Stimulated activated effector memory CD8-positive, alpha-beta T cell treated with anti-CD3 and anti-CD28 coated beads, Interleukin-12 subunit alpha, Interleukin-12 subunit beta, amount 100 ng/mL, for 72 hours (primary cell): ENCODE measurements around the gene CIBAR2.
"Not testable (repeated sequence)": the region's sequence is repeated elsewhere in the genome, so short reads cannot be mapped to it uniquely, and the experiment has no call there.

Experiments used
- ATAC-seq: fragments of 150-1000 bp; cut with Tn5 transposase; 2 replicates; pipeline ENCODE4 v1.10.0; 2021
- DNase-seq, 2 donors: peaks; one replicate each; pipeline ENCODE4 v3.0.0; 2021 to 2022; ENCODE audit warnings: low spot score in 2 of 2
- H3K27ac Mint-ChIP-seq: one replicate; pipeline ENCODE4 v1.8.0; 2022; ENCODE audit warnings: mild to moderate bottlenecking, mixed read lengths
- H3K36me3 Mint-ChIP-seq: one replicate; pipeline ENCODE4 v1.8.0; 2022; ENCODE audit warnings: mild to moderate bottlenecking, mixed read lengths
- H3K4me1 Mint-ChIP-seq: one replicate; pipeline ENCODE4 v1.8.0; 2022; ENCODE audit warnings: mixed read lengths
- H3K4me3 Mint-ChIP-seq: one replicate; pipeline ENCODE4 v1.8.0; 2022; ENCODE audit warnings: mild to moderate bottlenecking, mixed read lengths
- H3K9me3 Mint-ChIP-seq: one replicate; pipeline ENCODE4 v1.8.0; 2022; ENCODE audit warnings: mixed read lengths

Gene CIBAR2

GRCh38 chr16:85125570-85126393 lies 13.5 kb upstream of the CIBAR2 start:
- H3K4me3 Mint-ChIP-seq: no peak overlapping the region
- H3K27ac Mint-ChIP-seq: no peak overlapping the region
- H3K9me3 Mint-ChIP-seq: no peaks in the 10 kb centered on the region
- H3K4me1 Mint-ChIP-seq: peaks cover 11% of the 10 kb centered on the region
- no peak for ATAC-seq
- H3K36me3 Mint-ChIP-seq: no peaks in the 10 kb centered on the region
- DNase-seq: no peak

GRCh38 chr16:85124636-85125346 lies 12.5 kb upstream of the CIBAR2 start:
- Mint-ChIP-seq H3K4me3 (no peak overlapping the region), H3K36me3 (no peaks in the 10 kb centered on the region)

GRCh38 chr16:85123891-85124635 lies 11.8 kb upstream of the CIBAR2 start:
- Mint-ChIP-seq H3K9me3 (no peaks in the 10 kb centered on the region), H3K36me3 (no peaks in the 10 kb centered on the region), H3K4me1 (peaks cover 11% of the 10 kb centered on the region), H3K4me3 (no peak overlapping the region), H3K27ac (no peak overlapping the region)
- no peak for DNase-seq
- ATAC-seq: no peak

More at GRCh38 chr16:85124636-85125346, 12.5 kb upstream of the CIBAR2 start:
- ATAC-seq: no peak
- no peak for DNase-seq
- Mint-ChIP-seq H3K9me3 (no peaks in the 10 kb centered on the region), H3K4me1 (peaks cover 11% of the 10 kb centered on the region), H3K27ac (no peak overlapping the region)

GRCh38 chr16:85123441-85123840 lies 11.2 kb upstream of the CIBAR2 start:
- DNase-seq, H3K9me3 Mint-ChIP-seq, H3K4me3 Mint-ChIP-seq, H3K27ac Mint-ChIP-seq, ATAC-seq, H3K36me3 Mint-ChIP-seq: not testable (repeated sequence)
- H3K4me1 Mint-ChIP-seq: peaks cover 11% of the 10 kb centered on the region

DNA sequence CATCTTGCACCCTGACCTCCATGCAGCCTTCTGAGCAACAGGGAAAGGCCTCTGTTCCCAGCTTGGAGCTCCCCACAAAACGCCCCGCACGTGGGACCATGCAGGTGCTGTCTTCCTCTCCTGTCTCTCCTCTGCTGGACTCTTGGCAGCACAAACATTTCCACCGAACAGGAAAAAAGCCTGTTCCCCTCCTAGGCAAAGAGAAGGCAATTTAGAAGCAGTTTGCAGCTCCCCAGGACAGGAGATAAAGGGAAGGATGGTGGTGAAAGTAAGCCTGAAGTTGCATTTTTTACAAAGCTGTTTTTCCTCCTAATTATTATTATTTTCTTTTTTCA lies 7.7 kb upstream of the CIBAR2 start:
- no peaks in the 10 kb centered on the region for H3K9me3 Mint-ChIP-seq
- no peak overlapping the region for H3K4me3 Mint-ChIP-seq
- no peak for ATAC-seq
- H3K36me3 Mint-ChIP-seq: no peaks in the 10 kb centered on the region
- DNase-seq: no peak
- peaks cover 3% of the 10 kb centered on the region for H3K4me1 Mint-ChIP-seq
- no peak overlapping the region for H3K27ac Mint-ChIP-seq

GRCh38 chr16:85117418-85117817 lies 5.1 kb upstream of the CIBAR2 start:
- DNase-seq (no peak), ATAC-seq (no peak)
- Mint-ChIP-seq H3K9me3 (no peaks in the 10 kb centered on the region), H3K27ac (no peak overlapping the region), H3K4me3 (no peak overlapping the region), H3K36me3 (no peaks in the 10 kb centered on the region), H3K4me1 (peaks cover 8% of the 10 kb centered on the region)

DNA sequence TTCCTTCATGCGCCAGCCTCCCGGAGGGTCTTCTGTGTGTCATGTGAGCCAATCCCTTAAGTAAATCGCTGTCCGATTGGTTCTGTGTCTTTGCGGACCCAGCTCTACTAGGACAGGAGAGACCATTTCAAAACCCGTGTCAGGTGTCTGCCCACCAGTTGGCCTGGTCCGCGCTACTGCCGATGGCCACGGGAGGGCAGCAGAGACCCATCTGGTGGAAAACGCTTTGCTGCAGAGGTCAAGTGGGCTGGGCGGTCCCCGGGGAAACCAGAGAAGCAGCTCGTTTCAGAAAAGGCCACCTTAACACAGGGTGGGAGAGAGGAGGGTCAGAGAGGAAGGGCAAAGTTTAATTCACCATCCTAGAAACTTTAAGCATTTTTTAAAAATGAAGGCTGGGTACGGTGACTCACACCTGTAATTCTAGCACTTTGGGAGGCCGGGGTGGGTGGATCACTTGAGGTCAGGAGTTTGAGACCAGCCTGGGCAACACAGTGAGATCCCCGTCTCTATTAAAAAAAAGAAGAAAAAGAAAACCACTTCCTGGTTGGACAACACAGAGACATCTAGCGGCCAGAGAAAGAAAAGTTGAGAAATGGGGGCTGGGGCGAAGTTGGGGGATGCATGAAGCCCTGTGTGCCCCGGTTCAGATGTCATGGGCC lies 2.8 kb upstream of the CIBAR2 start:
- H3K27ac Mint-ChIP-seq: peak overlapping the region; percentile 92
- peak; percentile 86 for ATAC-seq
- H3K4me3 Mint-ChIP-seq: peak overlapping the region; percentile 64
- H3K9me3 Mint-ChIP-seq: no peaks in the 10 kb centered on the region
- peak; percentile 90 to 96 for DNase-seq
- no peaks in the 10 kb centered on the region for H3K36me3 Mint-ChIP-seq
- peaks cover 8% of the 10 kb centered on the region for H3K4me1 Mint-ChIP-seq

DNA sequence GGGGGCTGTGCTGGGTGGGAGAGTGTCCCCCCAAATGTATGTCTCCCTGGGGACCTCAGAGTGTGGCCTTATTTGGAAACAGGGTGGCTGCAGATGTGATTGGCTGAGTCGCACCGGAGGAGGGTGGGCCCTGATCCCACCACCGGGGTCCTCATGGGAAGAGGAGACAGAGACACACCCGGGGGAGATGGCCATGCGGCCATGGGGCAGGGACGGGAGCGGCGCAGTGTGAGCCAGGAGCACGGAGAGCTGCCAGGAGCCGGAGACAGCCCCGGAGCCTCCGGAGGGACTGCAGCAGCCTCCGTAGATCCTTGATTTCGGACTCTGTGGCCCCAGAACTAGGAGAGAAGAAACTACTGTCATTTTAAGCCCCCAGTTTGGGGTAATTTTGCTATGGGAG lies 1.6 kb upstream of the CIBAR2 start:
- no peak for ATAC-seq
- Mint-ChIP-seq H3K27ac (no peak overlapping the region), H3K4me1 (peaks cover 8% of the 10 kb centered on the region)

DNA sequence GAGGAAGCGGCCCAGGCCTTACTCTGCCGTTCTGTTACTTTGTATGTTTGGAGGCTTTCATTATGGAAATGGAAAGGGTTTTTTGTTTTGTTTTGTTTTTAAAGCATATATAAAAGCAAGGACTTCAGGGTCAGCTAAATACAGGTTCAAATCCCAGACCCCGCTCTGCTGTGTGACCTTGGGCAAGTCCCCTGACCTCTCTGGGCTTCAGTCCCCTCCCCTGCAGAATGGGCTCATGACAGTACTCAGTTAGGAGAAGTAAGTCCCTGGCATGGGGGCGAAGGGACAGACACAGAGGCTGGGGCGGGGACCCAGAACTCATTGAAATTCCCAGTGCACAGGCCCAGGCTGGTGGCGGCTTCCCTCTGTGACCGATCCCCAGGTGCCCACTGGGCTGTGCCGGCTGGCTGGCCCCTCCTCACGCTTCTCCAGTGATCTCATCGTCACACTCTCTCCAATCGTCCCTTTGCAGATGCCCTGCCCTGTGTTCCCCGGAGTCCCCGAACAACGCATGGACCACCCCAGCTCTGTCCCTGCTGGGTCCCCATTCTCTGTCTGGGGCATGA lies 979 bp upstream of the CIBAR2 start:
- Mint-ChIP-seq H3K36me3 (no peaks in the 10 kb centered on the region), H3K4me3 (no peak overlapping the region), H3K27ac (no peak overlapping the region), H3K4me1 (peaks cover 8% of the 10 kb centered on the region), H3K9me3 (no peaks in the 10 kb centered on the region)
- ATAC-seq: no peak
- no peak for DNase-seq

More for the DNA sequence above, 1.6 kb upstream of the CIBAR2 start:
- H3K36me3 Mint-ChIP-seq: no peaks in the 10 kb centered on the region
- no peak for DNase-seq
- H3K4me3 Mint-ChIP-seq: no peak overlapping the region
- no peaks in the 10 kb centered on the region for H3K9me3 Mint-ChIP-seq

GRCh38 chr16:85111184-85111583 lies 1.1 kb downstream of the CIBAR2 start:
- peaks cover 12% of the 10 kb centered on the region for H3K4me1 Mint-ChIP-seq
- H3K9me3 Mint-ChIP-seq: no peaks in the 10 kb centered on the region
- no peak for ATAC-seq
- DNase-seq: no peak
- H3K4me3 Mint-ChIP-seq: no peak overlapping the region
- H3K36me3 Mint-ChIP-seq: no peaks in the 10 kb centered on the region
- peak overlapping the region; percentile 69 for H3K27ac Mint-ChIP-seq

DNA sequence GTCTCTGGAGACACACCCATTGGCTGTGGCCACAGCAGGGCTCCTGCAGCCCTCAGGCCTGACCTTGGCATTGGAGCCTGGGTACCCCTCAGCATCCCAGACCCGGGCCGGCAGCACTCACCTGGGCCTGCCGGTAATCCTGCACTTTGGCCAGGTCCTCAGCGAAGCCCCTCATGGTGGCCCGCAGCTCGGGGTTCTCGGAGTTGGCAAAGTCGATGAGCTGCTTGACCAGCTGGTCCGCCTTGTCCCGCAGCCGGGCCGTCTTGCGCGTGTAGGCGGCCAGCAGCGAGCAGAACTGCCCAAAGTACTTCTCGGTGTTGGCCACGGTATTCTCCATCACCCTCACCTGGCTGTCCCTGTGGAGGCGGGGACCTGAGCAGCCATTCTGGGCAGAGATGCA lies 2.2 kb downstream of the CIBAR2 start:
- H3K9me3 Mint-ChIP-seq: no peaks in the 10 kb centered on the region
- H3K27ac Mint-ChIP-seq: no peak overlapping the region
- H3K4me1 Mint-ChIP-seq: peaks cover 21% of the 10 kb centered on the region
- ATAC-seq: no peak
- DNase-seq: no peak
- H3K36me3 Mint-ChIP-seq: no peaks in the 10 kb centered on the region
- no peak overlapping the region for H3K4me3 Mint-ChIP-seq

DNA sequence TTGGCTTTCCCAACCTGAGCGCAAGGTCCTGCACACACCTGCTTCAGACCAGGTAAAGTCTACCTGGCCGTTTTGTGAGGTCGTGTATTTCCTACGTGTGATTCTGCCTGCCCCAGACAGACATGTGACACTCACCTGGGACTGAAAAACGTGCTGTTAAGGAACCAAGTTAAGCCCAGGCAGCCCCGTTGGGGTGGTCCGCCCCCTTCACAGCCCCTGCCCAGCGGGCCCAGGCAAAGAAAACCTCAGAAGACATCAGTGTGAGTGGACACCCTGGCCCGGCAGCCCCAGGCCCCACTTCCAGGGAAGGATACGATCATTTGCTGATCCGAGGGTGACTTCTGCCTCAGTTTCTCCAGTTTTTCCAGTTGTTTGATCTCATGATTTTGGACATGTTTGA lies 4.7 kb downstream of the CIBAR2 start:
- no peak for ATAC-seq
- DNase-seq: no peak
- no peaks in the 10 kb centered on the region for H3K9me3 Mint-ChIP-seq
- H3K36me3 Mint-ChIP-seq: no peaks in the 10 kb centered on the region
- peaks cover 38% of the 10 kb centered on the region for H3K4me1 Mint-ChIP-seq
- H3K27ac Mint-ChIP-seq: peak overlapping the region; percentile 56
- no peak overlapping the region for H3K4me3 Mint-ChIP-seq

DNA sequence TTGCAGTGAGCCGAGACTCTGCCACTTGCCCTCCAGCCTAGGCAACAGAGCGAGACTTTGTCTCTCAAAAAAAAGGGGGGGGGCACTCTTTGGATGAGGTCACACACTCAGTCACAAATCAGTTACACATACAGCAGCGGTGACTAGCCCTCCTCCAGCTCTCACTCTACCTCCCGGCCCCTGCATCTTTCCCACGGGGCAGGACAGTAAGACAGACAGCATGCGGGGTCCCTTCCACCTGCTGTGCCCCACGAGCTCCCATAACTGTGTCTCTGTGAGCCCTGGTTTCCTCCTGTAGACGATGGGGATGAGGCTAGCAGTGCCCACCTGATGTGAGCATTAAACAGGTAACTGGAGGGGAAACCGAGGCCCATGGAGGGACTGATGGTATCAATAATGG lies 5.2 kb downstream of the CIBAR2 start:
- no peak overlapping the region for H3K4me3 Mint-ChIP-seq
- H3K27ac Mint-ChIP-seq: no peak overlapping the region
- H3K4me1 Mint-ChIP-seq: peaks cover 39% of the 10 kb centered on the region
- DNase-seq: no peak
- no peak for ATAC-seq
- no peaks in the 10 kb centered on the region for H3K9me3 Mint-ChIP-seq
- H3K36me3 Mint-ChIP-seq: no peaks in the 10 kb centered on the region

- Mint-ChIP-seq H3K4me3 (peak overlapping the region; percentile 43), H3K27ac (peak overlapping the region; percentile 94), H3K36me3 (no peaks in the 10 kb centered on the region), H3K4me1 (peaks cover 39% of the 10 kb centered on the region), H3K9me3 (no peaks in the 10 kb centered on the region)
- no peak for ATAC-seq
- no peak for DNase-seq
These were observed 6.8 kb downstream of the CIBAR2 start for GRCh38 chr16:85105475-85105874.
